H1 (cell line): Measurements from ENCODE around the gene PSAP. TPM values are rescaled to one million over a fixed set of nuclear protein-coding genes. Genes with fewer than 3 reads are reported as not detected.

Experiments used
- SIX5 ChIP-seq: IDR thresholded peaks from 2 replicates; pipeline ENCODE4 v1.6.1; 2011; ENCODE audit warnings: mild to moderate bottlenecking, low read depth, low read length
- TEAD4 ChIP-seq: IDR thresholded peaks from 2 replicates; pipeline ENCODE4 v1.6.1; 2012; ENCODE audit warnings: low read depth, low read length, inconsistent platforms, mixed read lengths
- polyA plus RNA-seq, 7 experiments: library from polyadenylated mRNA; depleted of rRNA in 3 of 7; stranded (reverse) in 5 of 7; unstranded in 2 of 7; fragments of >200 nt in 5 of 7; fragments of 200-250 nt in 2 of 7; gene quantifications; 1 replicate in 5 of 7; 2 replicates in 1 of 7; 4 replicates in 1 of 7; pipeline versions ENCODE4 v1.2.1 to v1.2.3, GENCODE V29; 2011 to 2013; ENCODE audit warnings: missing spikeins in 2 of 7, mixed read lengths in 2 of 7
- total RNA-seq: library from RNA; stranded (reverse); fragmentation: NEBNext Ultra II Directional; extraction: Animal tissue kit (Norgen Biotek cat#: 25700); gene quantifications from 2 replicates; pipeline ENCODE4 v1.2.1, GENCODE V29; 2021

PSAP gene
- total and polyA plus RNA-seq, 2 of the 8 experiments (the other 6 are each of a cell fraction or from before 2014, with no cell fraction given): 386 to 504 TPM

DNA sequence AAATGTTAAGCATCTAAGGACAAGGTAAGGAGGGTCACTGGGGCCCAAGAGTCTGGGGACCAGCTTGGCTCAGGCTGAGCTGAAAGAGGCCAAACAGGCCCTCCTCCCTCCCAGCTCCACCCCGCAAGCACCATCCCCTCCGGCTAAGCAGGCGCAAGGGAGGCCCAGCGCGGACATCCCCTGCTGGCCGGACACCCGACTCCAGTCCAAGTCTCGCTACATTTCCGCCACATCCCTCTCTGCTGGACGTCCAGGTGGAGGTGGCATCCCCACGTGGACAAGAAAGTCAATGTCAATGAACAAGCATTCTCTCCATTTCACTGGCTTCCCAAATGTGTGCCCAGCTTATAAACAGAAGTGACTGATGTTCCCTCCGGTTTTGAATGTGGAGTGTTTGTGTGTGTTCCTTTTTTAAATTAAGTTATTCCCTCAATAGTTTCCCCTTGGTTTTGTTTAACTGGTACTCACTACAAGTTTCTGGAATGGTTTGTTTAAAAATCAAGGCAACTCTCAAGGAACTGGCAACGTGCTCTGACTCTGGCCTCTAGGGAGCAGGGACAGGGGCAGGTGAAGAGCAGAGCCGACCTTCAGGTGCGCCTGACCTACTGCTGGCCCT lies 35.4 kb downstream of the PSAP start (continued):
- TF ChIP-seq TEAD4 (no peak), SIX5 (no peak)
- TF ChIP-seq, all 59 proteins: peak for 0
